Measurements from ENCODE around the gene LY6G6F. TPM values are rescaled to one million over a fixed set of nuclear protein-coding genes. Genes with fewer than 3 reads are reported as not detected.

The LY6G6F gene
- polyA plus RNA-seq, 4 donors: 0.33 to 1.0 (median 0.80) TPM

DNA sequence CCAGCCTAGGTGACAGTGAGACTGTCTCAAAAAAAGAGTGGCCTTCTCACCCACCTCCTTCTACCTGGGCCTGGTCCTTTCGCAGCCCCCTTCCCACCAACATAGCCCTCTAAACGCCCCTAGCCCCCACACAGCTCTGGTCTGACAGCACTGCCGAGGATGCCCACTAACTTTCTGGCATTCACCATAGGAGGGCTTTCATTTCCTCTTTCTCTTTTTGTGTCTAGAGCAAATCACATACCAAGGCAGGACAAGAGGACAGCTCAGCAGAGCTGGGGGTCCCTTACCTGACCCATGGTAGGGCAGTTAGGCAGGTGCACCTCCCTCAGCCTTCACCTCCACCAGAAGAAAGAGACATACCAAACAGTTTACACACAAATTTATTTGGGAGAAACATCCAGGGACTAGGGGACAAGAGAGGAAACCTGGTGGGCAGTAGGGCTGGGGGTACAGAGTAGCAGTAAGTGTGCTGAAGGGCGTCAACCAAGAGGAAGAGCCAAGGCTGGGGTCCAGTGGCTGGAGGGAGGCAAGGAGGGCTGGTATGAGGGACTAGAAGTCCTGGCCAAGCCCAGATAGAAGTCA, 30.3 kb upstream of the LY6G6F start:
- DNase-seq (ENCODE audit: low read depth in 4 of 4, low spot score in 3 of 4): no peak

DNA sequence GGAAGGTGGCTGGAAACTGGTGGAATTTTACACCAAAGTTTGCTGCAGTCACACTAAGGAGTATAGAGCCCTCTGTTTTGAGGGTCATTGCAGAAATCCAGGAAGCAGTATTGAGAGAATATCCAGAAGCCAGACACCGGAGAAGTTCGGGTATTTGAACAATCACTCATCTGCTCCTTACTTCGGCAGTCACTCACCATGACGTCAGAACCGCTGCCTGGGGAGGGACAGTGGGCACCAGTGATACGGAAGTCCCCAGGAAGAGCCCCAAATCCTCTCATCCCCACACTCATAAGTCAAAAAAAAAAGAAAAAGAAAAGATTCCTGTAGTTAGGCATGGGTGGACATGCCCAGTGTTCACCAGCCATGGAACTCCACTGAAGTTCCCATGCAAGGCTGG, 29.8 kb upstream of the LY6G6F start:
- no peak for DNase-seq (ENCODE audit: low read depth in 4 of 4, low spot score in 3 of 4)

GRCh38 chr6:31677955-31678354, 28.7 kb upstream of the LY6G6F start:
- no peak for DNase-seq (ENCODE audit: low read depth in 4 of 4, low spot score in 3 of 4)

DNA sequence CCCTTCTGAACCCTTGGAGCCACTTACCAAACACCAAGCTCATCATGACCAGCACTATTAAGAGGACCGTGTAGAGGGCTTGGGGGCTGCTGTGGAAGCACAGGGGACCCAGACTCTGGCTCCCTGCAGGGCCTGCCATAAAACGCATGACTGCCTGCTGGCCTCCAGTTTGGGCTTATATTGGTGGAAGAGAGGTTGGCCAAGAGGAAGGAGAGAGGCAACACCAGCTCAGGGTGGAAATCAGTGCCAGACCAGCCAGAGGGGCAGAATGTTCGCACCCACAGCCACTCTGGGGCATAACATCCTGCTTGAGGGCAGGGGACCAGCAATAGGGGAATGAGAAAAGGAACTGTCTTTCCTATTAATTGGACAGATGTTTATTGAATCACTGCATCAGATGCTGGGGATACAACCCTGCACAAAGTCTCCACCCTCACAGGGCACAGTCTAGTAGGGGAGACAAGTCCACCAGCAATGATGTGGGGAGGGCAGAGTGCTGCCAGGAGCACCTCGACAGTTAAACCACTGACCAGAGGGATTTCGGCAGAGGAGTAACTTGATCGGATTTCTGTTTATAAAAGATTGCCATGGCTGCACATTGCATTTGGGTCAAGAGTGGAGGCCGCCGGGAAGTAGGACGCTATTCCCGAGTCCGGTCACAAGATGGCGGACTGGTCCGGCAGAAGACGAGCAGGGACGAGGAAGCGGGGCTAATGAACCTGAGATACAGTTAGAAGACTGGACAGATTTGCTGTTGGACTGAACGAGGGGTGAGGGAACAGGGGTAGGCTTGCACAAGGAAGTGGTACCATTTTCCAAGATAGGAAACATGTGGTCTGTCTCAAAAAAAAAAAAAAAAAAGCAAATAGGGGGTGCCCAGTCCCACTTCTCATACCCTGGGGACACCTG, 26.2 kb upstream of the LY6G6F start, which contains the start of gene LY6G5C:
Gene LY6G5C (minus strand): TSS at position 842 of the 909 bp plus-strand sequence. CDS start 694 bp downstream, at position 148.
- peak in 1 of 4 donors; percentile 77 for DNase-seq (ENCODE audit: low read depth in 4 of 4, low spot score in 3 of 4)

DNA sequence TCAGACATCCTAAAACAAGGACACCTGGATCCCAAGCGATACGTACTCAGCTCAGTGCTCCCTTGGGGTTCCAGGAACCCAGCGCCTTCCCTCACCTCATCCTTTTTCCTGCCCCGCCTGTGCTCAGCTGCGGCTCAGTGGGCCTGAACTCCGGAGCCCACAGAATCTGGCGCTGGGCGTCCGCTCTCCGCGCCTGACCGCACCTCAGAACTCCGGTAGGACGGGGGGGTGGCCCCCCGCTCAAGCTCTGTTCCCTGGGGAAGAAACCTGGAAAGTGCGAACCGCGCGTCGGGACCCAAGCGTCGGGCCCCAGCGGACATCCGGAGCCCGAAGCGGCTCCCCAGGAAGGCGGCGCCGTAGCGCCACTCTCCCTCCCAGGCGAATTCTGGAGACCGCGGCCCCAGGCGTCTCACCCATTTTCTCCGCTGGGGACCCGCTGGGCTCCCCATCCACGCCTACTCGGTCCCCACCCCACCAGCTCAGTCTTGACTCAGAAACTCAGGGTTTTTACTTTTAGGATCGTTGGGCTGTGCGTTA, 25.5 kb upstream of the LY6G6F start:
- no peak for DNase-seq (ENCODE audit: low read depth in 4 of 4, low spot score in 3 of 4)

DNA sequence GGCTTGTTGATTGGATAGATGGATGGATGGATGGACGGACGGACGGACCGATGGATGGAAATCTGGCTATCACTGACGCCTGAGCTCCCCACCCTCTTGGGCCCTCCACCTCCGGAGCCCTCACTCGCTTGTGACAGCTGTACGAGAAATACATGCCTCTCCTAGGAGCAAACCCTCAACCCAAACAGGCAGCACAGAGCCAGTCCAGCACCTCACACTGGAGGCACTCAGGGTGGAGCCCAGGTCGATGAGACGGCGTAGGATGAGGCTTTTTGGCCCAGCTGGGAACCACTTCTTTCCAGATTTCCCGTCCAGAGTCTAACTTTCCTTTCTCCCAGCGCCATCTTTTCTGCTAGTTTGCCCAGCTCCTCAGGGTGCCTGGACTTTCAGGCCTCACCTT, 23.1 kb upstream of the LY6G6F start:
- no peak for DNase-seq (ENCODE audit: low read depth in 4 of 4, low spot score in 3 of 4)

- DNase-seq (ENCODE audit: low read depth in 4 of 4, low spot score in 3 of 4): no peak
These were observed 20.2 kb upstream of the LY6G6F start for GRCh38 chr6:31686483-31686882.

DNA sequence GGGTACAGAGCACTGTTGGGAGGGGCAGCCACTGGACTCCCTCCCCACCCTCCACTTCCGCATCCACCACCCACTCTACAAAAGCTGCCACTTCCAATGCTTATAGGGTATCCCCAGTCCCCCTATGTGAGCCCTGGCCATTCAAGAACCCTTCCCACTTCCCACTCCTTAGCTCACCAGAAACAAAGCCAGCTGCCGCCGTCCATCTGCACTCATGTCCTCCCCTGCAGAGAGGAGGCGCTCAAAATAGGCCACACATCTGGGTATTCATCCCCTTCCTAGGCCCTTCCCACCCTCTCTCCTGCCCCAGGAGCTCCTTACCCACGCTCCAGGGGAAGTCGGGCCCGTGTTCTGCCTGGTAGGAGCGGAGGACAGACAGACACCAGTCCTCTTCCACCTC, 19.3 kb upstream of the LY6G6F start:
- no peak for DNase-seq (ENCODE audit: low read depth in 4 of 4, low spot score in 3 of 4)

DNA sequence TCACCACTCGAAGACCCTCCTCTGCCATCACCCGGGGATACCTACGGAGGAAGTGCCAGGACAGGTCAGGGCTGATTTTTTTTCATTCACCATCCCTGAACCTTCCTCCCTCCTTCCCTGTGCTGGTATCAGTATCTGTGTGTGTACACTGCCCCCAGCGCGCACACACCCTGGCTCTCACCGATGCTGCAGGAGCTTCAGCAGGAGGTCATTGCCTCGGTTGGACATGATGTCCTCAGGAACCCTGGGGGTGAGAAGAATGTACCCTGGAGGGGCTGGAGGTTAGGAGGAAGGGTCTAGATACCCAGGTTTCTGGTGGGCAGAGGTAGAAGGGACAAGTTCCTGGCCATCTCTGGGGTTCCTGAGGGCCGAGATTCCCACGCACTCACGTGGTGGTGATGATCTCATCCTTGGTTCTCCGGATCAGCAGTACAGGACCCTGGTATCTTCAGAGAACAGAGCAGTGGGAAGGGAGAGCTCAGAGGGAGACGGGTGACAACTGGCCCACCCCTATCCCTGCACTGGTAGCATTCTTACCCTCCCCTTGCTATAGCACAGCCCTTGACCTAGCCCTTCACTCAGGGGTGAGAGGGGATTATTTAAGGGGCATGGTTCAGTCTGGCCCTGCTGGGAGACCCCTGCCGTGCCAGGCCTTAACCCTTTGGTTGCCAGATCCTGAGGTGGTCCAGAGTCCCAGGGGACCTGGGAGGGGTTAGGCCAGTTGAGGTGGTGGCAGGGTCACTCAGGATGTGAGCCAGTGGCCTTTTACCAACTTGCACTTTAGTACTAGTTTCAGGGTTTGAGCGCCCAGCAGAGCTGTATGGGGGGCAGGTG, 18.6 kb upstream of the LY6G6F start:
- DNase-seq (ENCODE audit: low read depth in 4 of 4, low spot score in 3 of 4): no peak

DNA sequence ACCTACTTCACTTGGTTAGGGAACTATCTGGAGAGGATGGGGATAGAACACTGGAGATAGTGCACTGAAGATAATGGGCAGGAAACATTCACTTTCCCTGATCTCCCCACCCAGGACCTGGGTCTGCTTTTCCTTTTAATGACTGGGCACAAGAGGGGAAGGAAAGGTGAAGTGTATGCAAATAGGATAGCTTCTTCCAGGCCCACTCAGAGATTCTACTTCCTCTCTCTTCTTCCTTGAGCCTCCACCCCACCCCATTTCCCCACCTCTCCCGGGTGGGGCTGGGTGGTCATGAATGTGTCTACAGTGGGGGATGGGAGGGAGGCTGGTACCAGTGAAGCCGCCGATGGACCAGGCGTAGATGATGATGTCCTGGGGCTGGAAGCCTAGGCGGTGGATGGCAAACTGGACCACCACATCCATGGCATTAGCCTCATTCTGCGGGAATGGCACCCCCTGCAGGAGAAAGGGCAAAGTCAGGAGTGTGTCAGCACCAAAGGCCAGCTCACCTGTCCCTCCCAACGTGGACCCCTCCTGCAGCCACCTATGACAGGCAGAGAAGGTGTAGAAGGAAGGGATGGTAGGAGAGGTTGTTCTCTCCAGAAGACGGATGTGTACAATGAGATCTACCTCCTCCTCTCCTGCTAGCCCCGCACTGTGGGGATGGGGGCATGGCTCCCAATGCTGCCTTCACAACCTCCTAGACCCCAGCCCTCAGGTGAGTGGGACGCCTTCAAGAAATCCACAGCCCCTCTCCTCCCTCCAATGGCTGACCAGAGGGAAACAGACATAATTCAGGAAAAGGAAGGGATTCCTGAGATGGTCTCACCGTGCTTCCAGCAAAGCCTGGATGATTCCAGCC, 17.2 kb upstream of the LY6G6F start:
- no peak for DNase-seq (ENCODE audit: low read depth in 4 of 4, low spot score in 3 of 4)

DNA sequence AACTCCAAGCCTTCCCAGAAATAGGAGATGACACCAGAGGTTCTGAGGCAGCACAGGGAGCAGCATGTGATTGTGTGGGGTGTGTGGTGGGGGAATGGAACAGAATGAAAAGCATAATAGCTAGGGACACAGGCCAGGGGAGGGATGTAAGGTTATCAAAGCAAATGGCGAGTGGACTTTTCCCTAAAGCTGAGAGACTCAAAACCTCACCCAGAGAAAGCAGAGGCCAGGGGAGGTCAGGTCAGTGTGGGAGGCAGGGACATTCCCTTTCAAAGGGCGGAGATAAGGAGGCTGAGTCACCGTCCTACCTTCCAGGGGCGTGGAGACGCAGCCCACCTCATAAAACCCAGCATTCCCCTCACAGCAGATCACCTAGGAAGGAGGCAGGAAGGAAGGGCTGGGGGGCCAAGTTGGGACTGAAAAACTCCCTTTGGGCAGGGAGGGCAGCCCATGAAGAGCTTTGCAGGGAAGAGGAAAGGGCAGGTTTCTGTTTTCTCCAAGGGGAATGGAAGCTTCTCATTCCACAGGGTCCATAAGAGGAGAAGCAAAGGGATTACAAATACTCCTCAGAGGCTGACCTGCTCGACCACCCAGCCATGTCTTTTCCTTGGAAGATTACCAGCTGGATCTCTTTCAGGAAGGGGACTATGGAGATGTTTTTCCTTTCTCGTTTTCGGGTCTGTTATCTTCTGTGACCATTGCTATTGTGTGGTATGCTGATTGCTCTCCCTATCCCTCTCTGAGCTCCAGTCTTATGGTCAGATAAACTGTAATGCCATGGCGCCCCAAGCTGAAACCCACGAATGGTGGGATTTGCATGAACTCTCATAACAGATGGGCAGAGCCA, 16.2 kb upstream of the LY6G6F start:
- no peak for DNase-seq (ENCODE audit: low read depth in 4 of 4, low spot score in 3 of 4)

DNA sequence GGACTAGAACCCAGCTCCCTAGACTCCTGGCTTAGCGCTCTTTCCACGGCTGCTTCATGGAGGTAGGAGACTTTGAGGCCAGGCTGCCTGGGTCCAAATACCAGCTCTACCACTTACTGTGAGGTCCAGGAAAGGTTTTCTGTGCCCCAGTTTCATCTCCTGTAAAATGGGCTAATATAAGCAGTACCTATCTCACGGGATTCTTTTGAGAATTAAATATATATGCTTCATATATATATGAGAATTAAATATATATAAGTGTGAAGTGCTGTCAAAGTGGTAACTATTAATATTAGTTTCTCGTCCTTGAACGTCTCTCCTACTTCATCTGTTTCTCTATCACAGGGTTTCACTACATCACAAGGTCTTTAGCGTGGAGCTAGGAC, 15.6 kb upstream of the LY6G6F start:
- no peak for DNase-seq (ENCODE audit: low read depth in 4 of 4, low spot score in 3 of 4)

DNA sequence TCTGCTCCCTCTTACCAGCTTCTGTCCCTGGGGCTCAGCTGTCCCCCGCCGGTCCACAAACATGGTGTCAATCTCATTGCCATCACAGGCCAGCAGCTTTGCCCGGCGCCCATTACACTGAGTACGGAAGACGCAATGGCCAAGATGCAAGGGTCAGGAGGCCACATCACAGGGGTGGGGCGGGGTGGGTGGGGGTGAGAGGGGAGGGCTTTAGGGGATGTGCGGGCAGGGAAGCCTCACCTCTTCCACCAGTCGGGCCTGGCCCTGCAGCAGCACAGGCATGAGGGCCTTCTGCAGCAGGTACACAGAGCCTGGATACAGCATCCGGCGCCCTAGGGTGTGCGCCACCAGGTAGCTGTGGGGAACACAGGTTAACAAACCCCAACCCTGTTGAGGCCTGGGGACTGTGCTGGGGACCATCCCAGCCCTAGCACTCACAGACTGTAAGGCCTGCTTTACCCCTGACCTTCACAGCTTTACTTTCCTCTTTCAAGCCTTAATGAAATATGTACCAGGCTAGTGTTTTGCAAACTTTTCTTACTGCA, 15.0 kb upstream of the LY6G6F start:
- no peak for DNase-seq (ENCODE audit: low read depth in 4 of 4, low spot score in 3 of 4)

GRCh38 chr6:31692353-31692752, 14.3 kb upstream of the LY6G6F start:
- no peak for DNase-seq (ENCODE audit: low read depth in 4 of 4, low spot score in 3 of 4)

- no peak for DNase-seq (ENCODE audit: low read depth in 4 of 4, low spot score in 3 of 4)
These were observed 13.8 kb upstream of the LY6G6F start for GRCh38 chr6:31692886-31693285.

- no peak for DNase-seq (ENCODE audit: low read depth in 4 of 4, low spot score in 3 of 4)
These were observed 13.1 kb upstream of the LY6G6F start for GRCh38 chr6:31693535-31693934.

DNA sequence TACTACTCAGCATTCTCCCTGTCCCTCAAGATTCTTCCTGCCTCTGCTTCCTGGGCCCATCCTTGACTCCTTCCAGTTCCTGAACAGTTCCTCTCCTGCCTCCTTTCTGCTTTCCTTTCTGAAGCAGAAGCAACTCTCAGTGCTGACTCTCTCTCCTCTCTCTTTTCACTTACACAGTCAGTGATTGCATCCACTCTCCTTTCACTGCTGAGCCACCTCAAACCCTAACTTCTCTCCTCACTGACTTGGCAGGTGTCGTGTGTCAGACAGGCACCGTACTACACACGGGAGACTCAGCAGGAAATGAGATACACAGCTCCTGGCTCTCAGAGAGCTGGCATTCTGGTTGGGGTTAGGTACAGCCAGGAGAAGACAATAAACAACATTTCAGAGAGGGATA, 9.1 kb upstream of the LY6G6F start:
- DNase-seq (ENCODE audit: low read depth in 4 of 4, low spot score in 3 of 4): no peak

DNA sequence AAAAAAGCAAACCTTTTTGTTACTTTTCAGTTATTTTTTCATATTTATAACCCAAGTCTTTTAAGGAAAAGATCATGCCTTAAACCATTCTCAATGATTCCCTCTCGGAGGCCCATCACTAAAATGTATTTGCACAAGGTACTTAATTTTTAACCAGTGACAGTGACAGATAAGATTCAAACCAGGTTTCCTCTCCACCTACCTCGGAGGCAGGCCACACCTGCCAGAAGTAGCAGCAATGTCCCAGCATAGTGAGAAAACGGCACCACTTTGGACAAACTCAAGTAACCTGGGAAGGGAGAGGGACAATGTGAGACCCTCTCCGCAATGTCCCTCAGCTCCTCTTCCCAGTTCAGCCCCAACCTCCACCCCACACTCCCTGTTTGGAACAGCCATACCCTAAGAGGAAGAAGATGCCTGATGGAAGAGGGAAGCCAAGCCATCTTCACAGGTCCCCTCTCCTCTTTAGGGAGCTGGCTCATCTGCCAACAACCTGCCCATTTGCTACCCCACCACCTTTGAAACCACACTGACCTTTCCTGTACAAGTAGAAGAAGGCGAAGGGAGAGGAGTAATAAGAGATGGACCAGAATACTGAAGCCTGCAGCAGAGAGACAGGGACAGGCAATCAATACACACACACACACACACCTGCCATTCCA, 5.8 kb upstream of the LY6G6F start:
- no peak for DNase-seq (ENCODE audit: low read depth in 4 of 4, low spot score in 3 of 4)

All from right renal pelvis (tissue), 4 donors.